HepG2 (cell line): ENCODE data around the gene RERE. TPM values are rescaled to one million over a fixed set of nuclear protein-coding genes. Genes with fewer than 3 reads are reported as not detected.

Source experiments
- ATF3 ChIP-seq: sonication (generic); formaldehyde crosslinking; IDR thresholded peaks from 2 replicates; pipeline ENCODE4 v1.4.0; 2020; ENCODE audit warnings: missing genetic modification reagents
- DPF2 ChIP-seq: sonication (generic); formaldehyde crosslinking; IDR thresholded peaks from 2 replicates; pipeline ENCODE4 v1.4.0; 2020; ENCODE audit warnings: mild to moderate bottlenecking, low read depth, missing genetic modification reagents, borderline replicate concordance
- FOXP1 ChIP-seq, 2 experiments: fragments of 450-650 bp in 1 of 2; IDR thresholded peaks; 2 replicates each; pipeline ENCODE4 v1.6.1; 2017 to 2018; ENCODE audit warnings: antibody characterized with exemption in 1 of 2
- HDAC2 ChIP-seq: sonication (generic); formaldehyde crosslinking; IDR thresholded peaks from 2 replicates; pipeline ENCODE4 v1.4.0; 2020; ENCODE audit warnings: missing genetic modification reagents
- MEIS1 ChIP-seq: sonication (generic); formaldehyde crosslinking; IDR thresholded peaks from 2 replicates; pipeline ENCODE4 v1.9.0; 2021; ENCODE audit warnings: mild to moderate bottlenecking, missing genetic modification reagents, moderate library complexity, borderline replicate concordance
- NCOA2 ChIP-seq: sonication (generic); formaldehyde crosslinking; IDR thresholded peaks from 2 replicates; pipeline ENCODE4 v1.8.0; 2022; ENCODE audit warnings: inconsistent platforms
- NFE2 ChIP-seq: sonication (generic); formaldehyde crosslinking; IDR thresholded peaks from 2 replicates; pipeline ENCODE4 v1.4.0; 2020; ENCODE audit warnings: missing genetic modification reagents
- NR2F2 ChIP-seq: IDR thresholded peaks from 2 replicates; pipeline ENCODE4 v1.6.1; 2012; ENCODE audit warnings: low read depth, inconsistent platforms, borderline replicate concordance
- PRMT3 ChIP-seq: sonication (generic); formaldehyde crosslinking; IDR thresholded peaks from 2 replicates; pipeline ENCODE4 v1.8.1; 2022; ENCODE audit warnings: low read depth, mild to moderate bottlenecking, moderate library complexity, missing genetic modification reagents, borderline replicate concordance
- SKI ChIP-seq: fragments of 450-650 bp; IDR thresholded peaks from one replicate; pipeline ENCODE4 v1.6.1; 2018; ENCODE audit warnings: mild to moderate bottlenecking; ENCODE audit not compliant: partially characterized antibody
- SRSF4 ChIP-seq: fragments of 200-400 bp; formaldehyde crosslinking; IDR thresholded peaks from one replicate; pipeline ENCODE4 v1.6.1; 2018; ENCODE audit warnings: mild to moderate bottlenecking, low read depth, low read length, moderate library complexity; ENCODE audit not compliant: poor library complexity, severe bottlenecking
- STAT5B ChIP-seq: sonication (generic); formaldehyde crosslinking; IDR thresholded peaks from 2 replicates; pipeline ENCODE4 v1.4.0; 2020; ENCODE audit warnings: missing genetic modification reagents
- TEAD3 ChIP-seq: optimal IDR thresholded peaks from 2 replicates; pipeline ENCODE3; 2016; ENCODE audit warnings: borderline replicate concordance
- TMF1 ChIP-seq: sonication (generic); formaldehyde crosslinking; IDR thresholded peaks from 2 replicates; pipeline ENCODE4 v1.8.1; 2022; ENCODE audit warnings: low read depth, missing genetic modification reagents
- TOPORS ChIP-seq: sonication (generic); formaldehyde crosslinking; IDR thresholded peaks from 2 replicates; pipeline ENCODE4 v1.8.0; 2023; ENCODE audit warnings: mild to moderate bottlenecking, missing genetic modification reagents
- ZGPAT ChIP-seq: IDR thresholded peaks from 2 replicates; pipeline ENCODE4 v1.6.1; 2016; ENCODE audit warnings: mild to moderate bottlenecking
- ZNF282 ChIP-seq: fragments of 450-650 bp; IDR thresholded peaks from 2 replicates; pipeline ENCODE4 v1.6.1; 2018; ENCODE audit not compliant: partially characterized antibody
- ZNF572 ChIP-seq: sonication (generic); formaldehyde crosslinking; IDR thresholded peaks from 2 replicates; pipeline ENCODE4 v1.5.1; 2020; ENCODE audit warnings: mild to moderate bottlenecking, missing genetic modification reagents
- ZNF678 ChIP-seq: sonication (generic); formaldehyde crosslinking; IDR thresholded peaks from 2 replicates; pipeline ENCODE4 v1.4.0; 2020; ENCODE audit warnings: mild to moderate bottlenecking, missing genetic modification reagents
- ZNF746 ChIP-seq: sonication (generic); formaldehyde crosslinking; IDR thresholded peaks from 2 replicates; pipeline ENCODE4 v1.8.0; 2022; ENCODE audit warnings: mild to moderate bottlenecking, missing genetic modification reagents
- ZSCAN5A ChIP-seq: sonication (generic); formaldehyde crosslinking; IDR thresholded peaks from 2 replicates; pipeline ENCODE4 v1.8.0; 2022; ENCODE audit warnings: mild to moderate bottlenecking, missing genetic modification reagents, borderline replicate concordance
- polyA plus RNA-seq, 8 experiments: library from polyadenylated mRNA; depleted of rRNA in 3 of 8; stranded (reverse) in 7 of 8; unstranded in 1 of 8; fragments of >200 nt; fragmentation: Illumina TruSeq in 4 of 8; extraction: Trizol in 4 of 8; gene quantifications; 2 replicates each; pipeline versions ENCODE4 v1.2.1 to v1.2.3, GENCODE V29; 2011 to 2016; ENCODE audit warnings: low read depth in 4 of 8, missing spikeins in 1 of 8, mixed read lengths in 1 of 8; ENCODE audit not compliant: insufficient read depth in 1 of 8
- total RNA-seq, 5 experiments: library from RNA; depleted of rRNA; stranded (reverse); fragments of >200 nt; fragmentation: Illumina TruSeq; extraction: Trizol; gene quantifications; 2 replicates each; pipeline ENCODE4 v1.2.3, GENCODE V29; 2016; ENCODE audit warnings: low read depth in 1 of 5
- TF ChIP-seq, protein P1 (sequence below): sonication (generic); formaldehyde crosslinking; IDR thresholded peaks from 2 replicates; pipeline ENCODE4 v1.8.0; 2022; ENCODE audit warnings: mild to moderate bottlenecking, missing genetic modification reagents, moderate library complexity
- TF ChIP-seq, protein P2 (sequence below): sonication (generic); formaldehyde crosslinking; conservative IDR thresholded peaks from 2 replicates; pipeline ENCODE4 v1.8.1; 2023; ENCODE audit warnings: missing genetic modification reagents

RERE gene
- total and polyA plus RNA-seq, 2 of the 13 experiments (the other 11 are each of a cell fraction or from before 2014, with no cell fraction given) = 18.3 to 21.9 TPM

- TF ChIP-seq ATF3 (CRISPR knock-in tag) = no peak; the same call in 1 of the 2 replicates
- TF ChIP-seq PRMT3 = 0 out of 2 replicates have a peak, but pooled peaks have one; percentile 43
- TF ChIP-seq ZGPAT (CRISPR knock-in tag) = peak; percentile 55
- TF ChIP-seq NR2F2 = peak; percentile 92
- TF ChIP-seq ZNF746 (CRISPR knock-in tag) = no peak
- TF ChIP-seq FOXP1 (IDR thresholded peaks at IDR 0.05) = no peak
- TF ChIP-seq FOXP1 (CRISPR knock-in tag; IDR thresholded peaks at IDR 0.05) = peak; percentile 77
- TF ChIP-seq DPF2 (CRISPR knock-in tag) = peak; percentile 67; the same call in 1 of the 2 replicates
- no peak for TF ChIP-seq TOPORS
- peak; percentile 89 for TF ChIP-seq TEAD3 (CRISPR knock-in tag)
- TF ChIP-seq, protein P1, sequence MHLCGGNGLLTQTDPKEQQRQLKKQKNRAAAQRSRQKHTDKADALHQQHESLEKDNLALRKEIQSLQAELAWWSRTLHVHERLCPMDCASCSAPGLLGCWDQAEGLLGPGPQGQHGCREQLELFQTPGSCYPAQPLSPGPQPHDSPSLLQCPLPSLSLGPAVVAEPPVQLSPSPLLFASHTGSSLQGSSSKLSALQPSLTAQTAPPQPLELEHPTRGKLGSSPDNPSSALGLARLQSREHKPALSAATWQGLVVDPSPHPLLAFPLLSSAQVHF (CRISPR knock-in tag) = no peak
- no peak for TF ChIP-seq STAT5B (CRISPR knock-in tag)
- peak; percentile 89 for TF ChIP-seq NCOA2 (CRISPR knock-in tag)
- peak; percentile 62 for TF ChIP-seq SKI
- TF ChIP-seq NFE2 (CRISPR knock-in tag) = no peak
- TF ChIP-seq, protein P2, sequence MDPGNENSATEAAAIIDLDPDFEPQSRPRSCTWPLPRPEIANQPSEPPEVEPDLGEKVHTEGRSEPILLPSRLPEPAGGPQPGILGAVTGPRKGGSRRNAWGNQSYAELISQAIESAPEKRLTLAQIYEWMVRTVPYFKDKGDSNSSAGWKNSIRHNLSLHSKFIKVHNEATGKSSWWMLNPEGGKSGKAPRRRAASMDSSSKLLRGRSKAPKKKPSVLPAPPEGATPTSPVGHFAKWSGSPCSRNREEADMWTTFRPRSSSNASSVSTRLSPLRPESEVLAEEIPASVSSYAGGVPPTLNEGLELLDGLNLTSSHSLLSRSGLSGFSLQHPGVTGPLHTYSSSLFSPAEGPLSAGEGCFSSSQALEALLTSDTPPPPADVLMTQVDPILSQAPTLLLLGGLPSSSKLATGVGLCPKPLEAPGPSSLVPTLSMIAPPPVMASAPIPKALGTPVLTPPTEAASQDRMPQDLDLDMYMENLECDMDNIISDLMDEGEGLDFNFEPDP (CRISPR knock-in tag) = no peak
- TF ChIP-seq ZNF282 = no peak
- no peak for TF ChIP-seq ZSCAN5A
- no peak for TF ChIP-seq ZNF572 (CRISPR knock-in tag)
- TF ChIP-seq MEIS1 (CRISPR knock-in tag) = no peak; the same call in 1 of the 2 replicates
- TF ChIP-seq TMF1 (CRISPR knock-in tag) = no peak
- TF ChIP-seq SRSF4 = no peak
- TF ChIP-seq HDAC2 = peak; percentile 83
- TF ChIP-seq ZNF678 = no peak
These were observed 253.4 kb downstream of the RERE start (continued) for GRCh38 chr1:8563944-8564537.
